Breast epithelium (tissue), 4 donors: ENCODE data around the gene MET. TPM values are rescaled to one million over a fixed set of nuclear protein-coding genes. Genes with fewer than 3 reads are reported as not detected.
"Not testable (repeated sequence)": the region's sequence is repeated elsewhere in the genome, so short reads cannot be mapped to it uniquely, and the experiment has no call there.

Experiments used
- DNase-seq, 2 donors: peaks; one replicate each; pipeline ENCODE4 v3.0.0-alpha.2; 2019; ENCODE audit warnings: low spot score in 2 of 2
- H3K27ac ChIP-seq, 2 donors: fragments of 200-600 bp; sonication (generic) in 1 of 2; one replicate each; pipeline ENCODE4 v1.5.1; 2016 to 2019; ENCODE audit warnings: mild to moderate bottlenecking in 1 of 2
- H3K27me3 ChIP-seq, 2 donors: fragments of 200-600 bp; sonication (generic) in 1 of 2; one replicate each; pipeline versions ENCODE4 v1.5.1 to v1.6.0; 2017 to 2019; ENCODE audit warnings: control low read depth in 1 of 2, mild to moderate bottlenecking in 1 of 2
- H3K36me3 ChIP-seq: fragments of 200-600 bp; one replicate; pipeline ENCODE4 v1.5.1; 2019
- H3K4me1 ChIP-seq, 2 donors: fragments of 200-600 bp; sonication (generic); one replicate each; pipeline ENCODE4 v1.5.1; 2016 to 2019; ENCODE audit warnings: control low read depth in 1 of 2
- H3K4me3 ChIP-seq, 3 donors: fragments of 200-600 bp; sonication (generic); 1 replicate in 2 of 3; 2 replicates in 1 of 3; pipeline ENCODE4 v1.5.1; 2016 to 2019; ENCODE audit warnings: mild to moderate bottlenecking in 3 of 3, moderate library complexity in 2 of 3
- H3K9me3 ChIP-seq, 2 donors: fragments of 200-600 bp; sonication (generic) in 1 of 2; one replicate each; pipeline ENCODE4 v1.5.1; 2016 to 2019; ENCODE audit warnings: control low read depth in 1 of 2
- CTCF ChIP-seq, 3 donors: fragments of 450-650 bp; IDR thresholded peaks; one replicate each; pipeline ENCODE4 v1.5.1; 2016 to 2017; ENCODE audit warnings: antibody characterized with exemption in 3 of 3, mild to moderate bottlenecking in 3 of 3, moderate library complexity in 3 of 3
- POLR2A ChIP-seq: fragments of 450-650 bp; IDR thresholded peaks from one replicate; pipeline ENCODE4 v1.6.1; 2016; ENCODE audit warnings: antibody characterized with exemption, mild to moderate bottlenecking, moderate library complexity
- POLR2AphosphoS5 ChIP-seq, 3 donors: sonication (generic); formaldehyde crosslinking; IDR thresholded peaks; one replicate each; pipeline ENCODE4 v1.6.1; 2017; ENCODE audit warnings: antibody characterized with exemption in 3 of 3
- intact Hi-C: fragments of 100-400 bp; cut with DNase I; formaldehyde crosslinking; loops from one replicate; pipeline ENCODE4 v1.15.1; 2023; ENCODE audit warnings: low total_unique reads
- total RNA-seq, 3 donors: library from RNA; depleted of rRNA; stranded (reverse); fragments of >200 nt; gene quantifications; one replicate each; pipeline ENCODE4 v1.1.0, GENCODE V29; 2016

Gene MET
- total RNA-seq, 3 donors from 2014 or later, result 25.8 to 85.6 (median 40.6) TPM

GRCh38 chr7:116740755-116741462 is 68.9 kb downstream of the MET start:
- no peak overlapping the region for H3K4me3 ChIP-seq
- TF ChIP-seq CTCF (IDR thresholded peaks at IDR 0.05) (no peak), POLR2A (no peak), POLR2AphosphoS5 (IDR thresholded peaks at IDR 0.05) (no peak)
- no peaks in the 10 kb centered on the region for H3K27me3 ChIP-seq
- no peak for DNase-seq
- no peaks in the 10 kb centered on the region for H3K9me3 ChIP-seq
- no peak overlapping the region for H3K27ac ChIP-seq
- H3K4me1 ChIP-seq, result no peaks in the 10 kb centered on the region
- H3K36me3 ChIP-seq, result no peaks in the 10 kb centered on the region
- intact Hi-C loops, result no loop called here

- no peak for DNase-seq
- H3K4me1 ChIP-seq, result no peaks in the 10 kb centered on the region
- H3K4me3 ChIP-seq, result no peak overlapping the region
- intact Hi-C loops, result no loop called here
- no peaks in the 10 kb centered on the region for H3K27me3 ChIP-seq
- H3K36me3 ChIP-seq, result no peaks in the 10 kb centered on the region
- no peaks in the 10 kb centered on the region for H3K9me3 ChIP-seq
- no peak overlapping the region for H3K27ac ChIP-seq
- TF ChIP-seq POLR2A (no peak), CTCF (IDR thresholded peaks at IDR 0.05) (no peak), POLR2AphosphoS5 (IDR thresholded peaks at IDR 0.05) (no peak)
These were observed 69.8 kb downstream of the MET start for GRCh38 chr7:116741625-116742316.

- no peak overlapping the region for H3K4me3 ChIP-seq
- intact Hi-C loops, result no loop called here
- H3K36me3 ChIP-seq, result no peaks in the 10 kb centered on the region
- H3K27me3 ChIP-seq, result no peaks in the 10 kb centered on the region
- no peaks in the 10 kb centered on the region for H3K9me3 ChIP-seq
- no peak for DNase-seq
- H3K27ac ChIP-seq, result no peak overlapping the region
- H3K4me1 ChIP-seq, result no peaks in the 10 kb centered on the region
- TF ChIP-seq POLR2A, result no peak
- TF ChIP-seq CTCF (IDR thresholded peaks at IDR 0.05), result no peak
- TF ChIP-seq POLR2AphosphoS5 (IDR thresholded peaks at IDR 0.05), result no peak
These were observed 70.6 kb downstream of the MET start for GRCh38 chr7:116742641-116743040.

- H3K9me3 ChIP-seq, H3K4me1 ChIP-seq, intact Hi-C loops, DNase-seq, H3K27me3 ChIP-seq, H3K27ac ChIP-seq, H3K36me3 ChIP-seq, H3K4me3 ChIP-seq: not testable (repeated sequence)
These were observed 71.8 kb downstream of the MET start for GRCh38 chr7:116743835-116744234.

GRCh38 chr7:116746388-116746787 is 74.4 kb downstream of the MET start:
- H3K27me3 ChIP-seq, H3K4me1 ChIP-seq, H3K36me3 ChIP-seq, H3K9me3 ChIP-seq, H3K27ac ChIP-seq, H3K4me3 ChIP-seq, DNase-seq, intact Hi-C loops: not testable (repeated sequence)

GRCh38 chr7:116751070-116751469 is 79.1 kb downstream of the MET start:
- H3K36me3 ChIP-seq, H3K4me1 ChIP-seq, H3K4me3 ChIP-seq, intact Hi-C loops, H3K9me3 ChIP-seq, DNase-seq, H3K27ac ChIP-seq, H3K27me3 ChIP-seq: not testable (repeated sequence)
